Neural cell (in vitro differentiated cells): ENCODE results near the gene FTSJ3.

Experiments used
- CTCF ChIP-seq: fragments of 450-650 bp; IDR thresholded peaks from 2 replicates; pipeline ENCODE4 v1.5.1; 2014; ENCODE audit warnings: antibody characterized with exemption, mild to moderate bottlenecking, moderate library complexity; ENCODE audit not compliant: poor library complexity, severe bottlenecking
- EP300 ChIP-seq: fragments of 450-650 bp; conservative IDR thresholded peaks from 2 replicates; pipeline ENCODE4 v1.6.1; 2014; ENCODE audit warnings: antibody characterized with exemption, mild to moderate bottlenecking, moderate library complexity; ENCODE audit not compliant: poor library complexity, severe bottlenecking
- EZH2 ChIP-seq: fragments of 200-600, 300-800 bp; shearing (Covaris generic), sonication (generic); IDR thresholded peaks from 2 replicates; pipeline ENCODE4 v1.6.1; 2014; ENCODE audit warnings: antibody characterized with exemption, low read length, borderline replicate concordance, mild to moderate bottlenecking; ENCODE audit not compliant: insufficient read depth, poor library complexity, severe bottlenecking
- MXI1 ChIP-seq: fragments of 450-650 bp; conservative IDR thresholded peaks from 2 replicates; pipeline ENCODE4 v1.6.1; 2014; ENCODE audit warnings: antibody characterized with exemption, mild to moderate bottlenecking; ENCODE audit not compliant: poor library complexity, severe bottlenecking
- REST ChIP-seq: IDR thresholded peaks from 2 replicates; pipeline ENCODE4 v1.6.1; 2012; ENCODE audit warnings: borderline replicate concordance

- TF ChIP-seq CTCF (no peak), EZH2 (no peak), EP300 (no peak), REST (no peak), MXI1 (no peak)
Measured at GRCh38 chr17:63837962-63838600, 10.6 kb upstream of the FTSJ3 start.
